GM21515 (cell line): ENCODE results near the gene ACLY.

Experiments used
- ATAC-seq: cut with Tn5 transposase; IDR thresholded peaks from one replicate; pipeline ENCODE4 v1.9.1; 2021; ENCODE audit not compliant: unreplicated experiment

Gene ACLY

GRCh38 chr17:41913798-41914197 lies 5.0 kb downstream of the ACLY start:
- ATAC-seq, result no peak

GRCh38 chr17:41912925-41913324 lies 5.8 kb downstream of the ACLY start:
- ATAC-seq, result no peak

- ATAC-seq, result no peak
Observed at GRCh38 chr17:41910701-41911391, 7.9 kb downstream of the ACLY start.

GRCh38 chr17:41909088-41909487 lies 9.7 kb downstream of the ACLY start:
- ATAC-seq, result no peak

- ATAC-seq, result no peak
Observed at GRCh38 chr17:41907633-41908539, 10.9 kb downstream of the ACLY start.

GRCh38 chr17:41907185-41907556 lies 11.6 kb downstream of the ACLY start:
- no peak for ATAC-seq

- no peak for ATAC-seq
Observed at GRCh38 chr17:41906465-41907184, 12.1 kb downstream of the ACLY start.

- no peak for ATAC-seq
Observed at GRCh38 chr17:41905172-41905571, 13.6 kb downstream of the ACLY start.

- ATAC-seq, result no peak
Observed at GRCh38 chr17:41904242-41904841, 14.4 kb downstream of the ACLY start.

GRCh38 chr17:41901646-41902045 lies 17.1 kb downstream of the ACLY start:
- ATAC-seq, result no peak

- no peak for ATAC-seq
Observed at GRCh38 chr17:41896726-41897125, 22.0 kb downstream of the ACLY start.

- no peak for ATAC-seq
Observed at GRCh38 chr17:41895617-41896016, 23.1 kb downstream of the ACLY start.

- no peak for ATAC-seq
Observed at GRCh38 chr17:41894791-41895331, 23.9 kb downstream of the ACLY start.

GRCh38 chr17:41893384-41893783 lies 25.4 kb downstream of the ACLY start:
- ATAC-seq, result no peak

- no peak for ATAC-seq
Observed at GRCh38 chr17:41892021-41892376, 26.8 kb downstream of the ACLY start.

GRCh38 chr17:41891135-41892020 lies 27.4 kb downstream of the ACLY start:
- ATAC-seq, result no peak

GRCh38 chr17:41888332-41888965 lies 30.3 kb downstream of the ACLY start:
- ATAC-seq, result no peak

GRCh38 chr17:41885733-41886132 lies 33.0 kb downstream of the ACLY start:
- no peak for ATAC-seq

- no peak for ATAC-seq
Observed at GRCh38 chr17:41882756-41883155, 36.0 kb downstream of the ACLY start.

GRCh38 chr17:41880130-41880529 lies 38.6 kb downstream of the ACLY start:
- no peak for ATAC-seq
